ENCODE measurements around the gene DRD1.
"Not testable (repeated sequence)": the region's sequence is repeated elsewhere in the genome, so short reads cannot be mapped to it uniquely, and the experiment has no call there.

The DRD1 gene

DNA sequence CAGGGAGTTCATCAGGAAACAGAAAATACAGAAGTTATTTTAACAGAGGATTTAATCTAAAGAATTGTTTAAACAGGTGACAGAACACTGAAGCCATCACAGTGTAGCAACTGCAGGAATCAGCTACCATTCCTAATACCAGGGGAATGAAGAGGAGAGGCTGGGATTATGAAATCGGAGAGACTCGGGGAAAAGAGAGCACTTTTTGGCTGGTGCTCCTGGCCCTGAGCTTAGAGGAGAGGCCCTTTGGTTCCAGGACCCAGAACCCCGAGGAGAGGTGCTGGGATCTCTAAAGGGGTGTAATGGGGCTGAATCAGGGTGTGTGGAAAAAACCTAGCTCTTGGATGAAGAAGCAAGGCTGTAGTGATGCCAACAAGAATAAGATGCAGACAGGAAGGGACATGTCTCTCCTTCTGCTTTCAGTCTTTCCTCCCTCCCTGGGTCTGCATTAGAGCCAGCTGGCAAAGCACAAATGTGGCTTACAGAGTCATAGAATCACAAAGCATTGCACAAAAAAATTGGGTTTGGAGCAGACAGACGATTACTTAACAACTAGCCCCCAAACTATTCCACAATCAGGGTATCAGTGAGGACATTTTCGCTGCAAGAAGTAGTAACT is 22.8 kb upstream of the DRD1 start:
- no peaks in the 10 kb centered on the region for H3K4me1 ChIP-seq (ENCODE audit: control insufficient read depth, low read depth, low read length)

DNA sequence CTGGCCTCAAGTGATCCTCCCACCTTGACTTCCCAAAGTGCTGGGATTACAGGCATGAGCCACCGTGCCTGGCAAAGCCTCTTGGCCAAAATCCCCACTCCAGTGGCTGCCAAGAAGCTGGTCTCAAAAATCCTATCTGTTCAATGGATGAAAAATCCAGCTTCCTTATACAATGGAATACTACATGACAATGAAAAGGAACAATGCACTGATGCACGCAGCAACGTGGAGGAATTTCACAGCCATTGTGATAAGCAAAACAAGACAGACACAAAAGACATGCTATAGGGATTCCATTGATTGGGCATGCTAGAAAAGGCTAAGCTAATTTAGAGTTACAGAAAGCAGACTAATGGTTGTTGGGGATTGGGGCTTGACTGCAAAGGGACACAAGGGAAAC is 21.3 kb upstream of the DRD1 start:
- no peaks in the 10 kb centered on the region for H3K4me1 ChIP-seq (ENCODE audit: control insufficient read depth, low read depth, low read length)
- no peaks in the 10 kb centered on the region for H3K9me3 ChIP-seq (ENCODE audit: control insufficient read depth, low read depth, low read length)
- H3K9ac ChIP-seq (ENCODE audit: low read length) = no peak overlapping the region
- H3K27ac ChIP-seq (ENCODE audit: low read length) = no peak overlapping the region
- H3K36me3 ChIP-seq (ENCODE audit: control insufficient read depth, low read depth, low read length) = no peaks in the 10 kb centered on the region
- no peak overlapping the region for H3K4me3 ChIP-seq (ENCODE audit: low read length)
- no peaks in the 10 kb centered on the region for H3K27me3 ChIP-seq (ENCODE audit: control insufficient read depth, insufficient read depth, low read length)

More for the DNA sequence above, 22.8 kb upstream of the DRD1 start:
- Histone ChIP-seq H3K27me3 (ENCODE audit: control insufficient read depth, insufficient read depth, low read length) (no peaks in the 10 kb centered on the region), H3K9me3 (ENCODE audit: control insufficient read depth, low read depth, low read length) (no peaks in the 10 kb centered on the region), H3K9ac (ENCODE audit: low read length) (no peak overlapping the region), H3K4me3 (ENCODE audit: low read length) (no peak overlapping the region), H3K27ac (ENCODE audit: low read length) (no peak overlapping the region), H3K36me3 (ENCODE audit: control insufficient read depth, low read depth, low read length) (no peaks in the 10 kb centered on the region)

GRCh38 chr5:175464942-175465233 is 20.9 kb upstream of the DRD1 start:
- Histone ChIP-seq H3K9ac (ENCODE audit: low read length) (no peak overlapping the region), H3K36me3 (ENCODE audit: control insufficient read depth, low read depth, low read length) (no peaks in the 10 kb centered on the region), H3K4me1 (ENCODE audit: control insufficient read depth, low read depth, low read length) (no peaks in the 10 kb centered on the region), H3K27ac (ENCODE audit: low read length) (no peak overlapping the region), H3K4me3 (ENCODE audit: low read length) (no peak overlapping the region), H3K27me3 (ENCODE audit: control insufficient read depth, insufficient read depth, low read length) (no peaks in the 10 kb centered on the region), H3K9me3 (ENCODE audit: control insufficient read depth, low read depth, low read length) (no peaks in the 10 kb centered on the region)

GRCh38 chr5:175464074-175464941 is 20.3 kb upstream of the DRD1 start:
- no peaks in the 10 kb centered on the region for H3K9me3 ChIP-seq (ENCODE audit: control insufficient read depth, low read depth, low read length)
- H3K27ac ChIP-seq (ENCODE audit: low read length) = no peak overlapping the region
- no peak overlapping the region for H3K4me3 ChIP-seq (ENCODE audit: low read length)
- H3K27me3 ChIP-seq (ENCODE audit: control insufficient read depth, insufficient read depth, low read length) = no peaks in the 10 kb centered on the region
- no peaks in the 10 kb centered on the region for H3K36me3 ChIP-seq (ENCODE audit: control insufficient read depth, low read depth, low read length)
- H3K9ac ChIP-seq (ENCODE audit: low read length) = no peak overlapping the region
- H3K4me1 ChIP-seq (ENCODE audit: control insufficient read depth, low read depth, low read length) = no peaks in the 10 kb centered on the region

- Histone ChIP-seq H3K9me3 (ENCODE audit: control insufficient read depth, low read depth, low read length) (no peaks in the 10 kb centered on the region), H3K36me3 (ENCODE audit: control insufficient read depth, low read depth, low read length) (no peaks in the 10 kb centered on the region), H3K9ac (ENCODE audit: low read length) (no peak overlapping the region), H3K4me3 (ENCODE audit: low read length) (no peak overlapping the region), H3K27ac (ENCODE audit: low read length) (no peak overlapping the region), H3K4me1 (ENCODE audit: control insufficient read depth, low read depth, low read length) (no peaks in the 10 kb centered on the region), H3K27me3 (ENCODE audit: control insufficient read depth, insufficient read depth, low read length) (no peaks in the 10 kb centered on the region)
Measured at GRCh38 chr5:175463641-175464040, 19.7 kb upstream of the DRD1 start.

DNA sequence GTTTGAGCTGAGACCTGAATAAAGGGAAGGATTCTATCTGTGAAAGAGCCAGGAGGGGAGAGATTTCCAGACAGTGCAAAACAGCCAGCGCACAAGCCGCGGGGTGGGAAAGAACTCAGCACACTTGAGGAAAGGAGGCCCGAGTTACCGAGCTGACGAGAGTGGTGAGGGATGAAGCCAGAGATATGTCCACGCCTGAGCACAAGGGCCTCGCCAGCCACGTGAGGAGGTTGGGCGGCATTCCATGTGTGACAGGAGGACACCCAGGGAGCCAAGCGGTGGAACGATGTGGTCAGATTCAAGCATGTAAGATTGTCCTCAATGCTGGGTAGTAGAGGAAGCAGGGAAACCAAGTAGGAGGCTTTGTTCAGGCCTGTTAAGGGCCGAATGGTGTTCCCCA is 17.4 kb upstream of the DRD1 start:
- Histone ChIP-seq H3K9ac (ENCODE audit: low read length) (no peak overlapping the region), H3K27ac (ENCODE audit: low read length) (no peak overlapping the region), H3K9me3 (ENCODE audit: control insufficient read depth, low read depth, low read length) (no peaks in the 10 kb centered on the region), H3K36me3 (ENCODE audit: control insufficient read depth, low read depth, low read length) (no peaks in the 10 kb centered on the region), H3K4me1 (ENCODE audit: control insufficient read depth, low read depth, low read length) (no peaks in the 10 kb centered on the region), H3K27me3 (ENCODE audit: control insufficient read depth, insufficient read depth, low read length) (no peaks in the 10 kb centered on the region), H3K4me3 (ENCODE audit: low read length) (no peak overlapping the region)

- H3K9ac ChIP-seq (ENCODE audit: low read length) = no peak overlapping the region
Measured at GRCh38 chr5:175460552-175460951, 16.6 kb upstream of the DRD1 start.

DNA sequence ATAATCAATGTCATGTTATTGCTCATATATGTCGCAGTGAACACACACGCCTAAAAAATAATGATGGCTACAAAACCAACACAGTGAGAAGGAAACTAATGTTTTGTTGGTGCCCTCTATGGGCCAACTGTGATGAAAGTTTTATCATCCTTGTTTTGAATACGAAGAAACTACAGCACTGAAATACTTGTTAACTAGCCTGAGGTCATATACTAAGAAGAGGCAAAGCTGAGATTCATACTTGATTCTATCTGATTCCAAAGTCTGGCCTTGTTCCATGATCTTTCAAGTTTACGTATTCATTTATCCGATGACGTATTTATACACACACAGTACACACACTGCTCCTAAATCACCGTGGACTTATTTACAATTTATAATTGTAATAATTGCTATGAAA is 16.1 kb upstream of the DRD1 start:
- H3K27me3 ChIP-seq (ENCODE audit: control insufficient read depth, insufficient read depth, low read length) = no peaks in the 10 kb centered on the region
- H3K9ac ChIP-seq (ENCODE audit: low read length) = no peak overlapping the region
- no peak overlapping the region for H3K4me3 ChIP-seq (ENCODE audit: low read length)
- no peak overlapping the region for H3K27ac ChIP-seq (ENCODE audit: low read length)
- H3K9me3 ChIP-seq (ENCODE audit: control insufficient read depth, low read depth, low read length) = no peaks in the 10 kb centered on the region
- no peaks in the 10 kb centered on the region for H3K4me1 ChIP-seq (ENCODE audit: control insufficient read depth, low read depth, low read length)
- no peaks in the 10 kb centered on the region for H3K36me3 ChIP-seq (ENCODE audit: control insufficient read depth, low read depth, low read length)

More at GRCh38 chr5:175460552-175460951, 16.6 kb upstream of the DRD1 start:
- Histone ChIP-seq H3K4me3 (ENCODE audit: low read length) (no peak overlapping the region), H3K4me1 (ENCODE audit: control insufficient read depth, low read depth, low read length) (no peaks in the 10 kb centered on the region), H3K27me3 (ENCODE audit: control insufficient read depth, insufficient read depth, low read length) (no peaks in the 10 kb centered on the region), H3K27ac (ENCODE audit: low read length) (no peak overlapping the region), H3K36me3 (ENCODE audit: control insufficient read depth, low read depth, low read length) (no peaks in the 10 kb centered on the region), H3K9me3 (ENCODE audit: control insufficient read depth, low read depth, low read length) (no peaks in the 10 kb centered on the region)

DNA sequence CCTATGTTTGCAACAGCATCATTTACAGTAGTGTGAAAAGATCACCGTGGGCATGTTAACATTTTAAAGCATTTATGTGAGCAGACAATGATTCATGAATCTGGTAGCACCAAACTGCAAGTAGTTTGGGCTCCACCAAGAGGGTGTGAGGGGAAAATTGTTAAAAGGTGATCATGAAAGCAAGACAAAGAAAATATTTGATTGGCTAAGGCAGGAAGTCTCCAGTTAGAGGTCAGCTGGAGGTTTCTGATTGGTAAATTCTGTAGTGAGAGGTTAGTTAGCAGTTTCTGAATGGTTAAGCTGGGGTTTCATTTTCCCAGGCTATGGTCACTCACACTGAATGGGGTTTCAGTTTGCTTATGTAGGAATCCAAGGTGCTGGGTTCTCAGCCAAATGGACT is 13.5 kb upstream of the DRD1 start:
- H3K27ac ChIP-seq (ENCODE audit: low read length) = no peak overlapping the region
- H3K9ac ChIP-seq (ENCODE audit: low read length) = no peak overlapping the region
- no peaks in the 10 kb centered on the region for H3K27me3 ChIP-seq (ENCODE audit: control insufficient read depth, insufficient read depth, low read length)
- no peaks in the 10 kb centered on the region for H3K4me1 ChIP-seq (ENCODE audit: control insufficient read depth, low read depth, low read length)
- H3K36me3 ChIP-seq (ENCODE audit: control insufficient read depth, low read depth, low read length) = no peaks in the 10 kb centered on the region
- no peak overlapping the region for H3K4me3 ChIP-seq (ENCODE audit: low read length)
- no peaks in the 10 kb centered on the region for H3K9me3 ChIP-seq (ENCODE audit: control insufficient read depth, low read depth, low read length)

DNA sequence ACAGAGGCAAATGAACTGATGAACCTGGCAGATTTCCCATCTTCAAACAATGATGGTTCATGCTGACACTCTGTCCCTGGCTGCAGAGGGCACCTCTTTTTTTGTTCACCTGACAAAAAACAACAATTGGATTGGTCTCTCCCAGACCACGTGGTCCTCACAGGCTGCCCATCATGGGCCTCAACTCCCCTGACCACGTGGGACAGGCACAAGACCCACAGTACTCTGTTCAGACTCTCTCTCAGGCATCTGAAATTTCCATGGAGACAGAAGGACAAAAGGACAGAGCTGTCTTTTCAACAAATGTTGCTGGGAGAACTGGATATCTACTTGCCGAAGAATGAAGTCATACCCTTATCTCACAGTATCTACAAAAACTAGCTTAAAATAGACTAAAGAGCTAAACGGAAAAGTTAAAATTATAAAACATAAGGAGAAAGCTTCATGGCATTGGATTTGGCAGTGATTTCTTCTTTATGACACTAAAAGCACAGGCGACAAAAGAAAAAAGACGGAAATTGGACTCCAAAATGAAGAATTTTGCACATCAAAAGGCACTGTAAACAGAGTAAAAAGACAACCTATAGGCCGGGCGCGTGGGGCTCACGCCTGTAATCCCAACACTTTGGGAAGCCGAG is 12.2 kb upstream of the DRD1 start:
- H3K9me3 ChIP-seq (ENCODE audit: control insufficient read depth, low read depth, low read length) = no peaks in the 10 kb centered on the region
- H3K4me1 ChIP-seq (ENCODE audit: control insufficient read depth, low read depth, low read length) = no peaks in the 10 kb centered on the region
- H3K9ac ChIP-seq (ENCODE audit: low read length) = no peak overlapping the region
- H3K27me3 ChIP-seq (ENCODE audit: control insufficient read depth, insufficient read depth, low read length) = no peaks in the 10 kb centered on the region
- H3K36me3 ChIP-seq (ENCODE audit: control insufficient read depth, low read depth, low read length) = no peaks in the 10 kb centered on the region
- H3K27ac ChIP-seq (ENCODE audit: low read length) = no peak overlapping the region
- H3K4me3 ChIP-seq (ENCODE audit: low read length) = no peak overlapping the region

DNA sequence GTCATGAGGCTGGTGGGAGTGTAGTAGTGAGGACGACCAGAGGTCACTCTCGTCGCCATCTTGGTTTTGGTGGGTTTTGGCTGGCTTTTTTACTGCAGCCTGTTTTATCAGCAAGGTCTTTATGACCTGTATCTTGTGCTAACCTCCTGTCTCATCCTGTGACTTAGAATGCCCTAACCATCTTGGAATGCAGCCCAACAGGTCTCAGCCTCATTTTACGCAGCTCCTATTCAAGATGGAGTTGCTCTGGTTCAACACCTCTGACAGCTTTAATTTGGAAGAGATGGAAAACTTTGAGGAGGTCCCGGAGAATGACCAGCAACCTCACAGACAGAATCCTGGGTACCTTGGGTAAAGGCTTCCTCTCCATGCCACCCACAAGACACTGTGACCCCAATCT is 10.4 kb upstream of the DRD1 start:
- not testable (repeated sequence) for H3K27me3 ChIP-seq (ENCODE audit: control insufficient read depth, insufficient read depth, low read length)

GRCh38 chr5:175452166-175452565 is 8.2 kb upstream of the DRD1 start:
- no peak overlapping the region for H3K9ac ChIP-seq (ENCODE audit: low read length)
- no peak overlapping the region for H3K4me3 ChIP-seq (ENCODE audit: low read length)
- peaks cover 14% of the 10 kb centered on the region for H3K4me1 ChIP-seq (ENCODE audit: control insufficient read depth, low read depth, low read length)
- H3K9me3 ChIP-seq (ENCODE audit: control insufficient read depth, low read depth, low read length) = no peaks in the 10 kb centered on the region
- H3K27me3 ChIP-seq (ENCODE audit: control insufficient read depth, insufficient read depth, low read length) = peaks cover 13% of the 10 kb centered on the region
- no peak overlapping the region for H3K27ac ChIP-seq (ENCODE audit: low read length)
- no peaks in the 10 kb centered on the region for H3K36me3 ChIP-seq (ENCODE audit: control insufficient read depth, low read depth, low read length)

More for the DNA sequence above, 10.4 kb upstream of the DRD1 start:
- not testable (repeated sequence) for H3K36me3 ChIP-seq (ENCODE audit: control insufficient read depth, low read depth, low read length); H3K27ac ChIP-seq (ENCODE audit: low read length); H3K9me3 ChIP-seq (ENCODE audit: control insufficient read depth, low read depth, low read length); H3K4me1 ChIP-seq (ENCODE audit: control insufficient read depth, low read depth, low read length); H3K9ac ChIP-seq (ENCODE audit: low read length); H3K4me3 ChIP-seq (ENCODE audit: low read length)

Data from iPS-18a (cell line).